OCI-LY7 (cell line): Measurements from ENCODE around the gene SNCA. TPM values are rescaled to one million over a fixed set of nuclear protein-coding genes. Genes with fewer than 3 reads are reported as not detected.

Experiments
- BruUV-seq: library from RNA; stranded (reverse); fragments of 400-500 nt; replicated peaks from 2 replicates; lab custom pipeline; 2021; lab: Mats Ljungman, UMichigan
- CTCF ChIA-PET: fragments of 300-600 bp; sonication (Branson Sonifier 250); formaldehyde crosslinking; loops from one replicate; lab custom pipeline; 2022; ENCODE audit warnings: antibody characterized with exemption; ENCODE audit not compliant: unreplicated experiment; lab: Charles Lee
- POLR2A ChIA-PET: fragments of 300-600 bp; sonication (Branson Sonifier 250); formaldehyde crosslinking; loops from one replicate; lab custom pipeline; 2022; ENCODE audit warnings: antibody characterized with exemption; lab: Charles Lee
- DNase-seq: peaks from one replicate; pipeline ENCODE4 v3.0.0-alpha.2; 2015; ENCODE audit warnings: low spot score
- H2AFZ ChIP-seq: fragments of 200-600 bp; sonication (generic), shearing (Covaris generic); 2 replicates; pipeline ENCODE4 v1.6.1; 2014; ENCODE audit warnings: mild to moderate bottlenecking, antibody characterized with exemption, low read length, moderate library complexity
- H3K27ac ChIP-seq: fragments of 200-600 bp; sonication (generic); 2 replicates; pipeline ENCODE4 v1.5.1; 2014; ENCODE audit warnings: mixed run types, low read depth, mild to moderate bottlenecking, moderate library complexity, low read length, inconsistent platforms; ENCODE audit not compliant: poor library complexity, severe bottlenecking
- H3K36me3 ChIP-seq: fragments of 200-600 bp; sonication (generic); 2 replicates; pipeline ENCODE4 v1.6.1; 2014; ENCODE audit warnings: mild to moderate bottlenecking, antibody characterized with exemption, low read length, moderate library complexity, mixed read lengths; ENCODE audit not compliant: insufficient read depth
- H3K4me1 ChIP-seq: fragments of 200-600 bp; sonication (generic); 2 replicates; pipeline ENCODE4 v1.5.1; 2014; ENCODE audit warnings: mild to moderate bottlenecking, low read length; ENCODE audit not compliant: insufficient read depth, poor library complexity, severe bottlenecking
- H3K4me2 ChIP-seq: fragments of 200-600 bp; sonication (generic); 2 replicates; pipeline ENCODE4 v1.6.1; 2014; ENCODE audit warnings: mild to moderate bottlenecking, low read length
- H3K4me3 ChIP-seq: fragments of 200-600 bp; sonication (generic); 2 replicates; pipeline ENCODE4 v1.5.1; 2014; ENCODE audit warnings: mild to moderate bottlenecking, low read depth, low read length; ENCODE audit not compliant: poor library complexity, severe bottlenecking
- H3K79me2 ChIP-seq: fragments of 200-600 bp; sonication (generic); 2 replicates; pipeline ENCODE4 v1.6.1; 2016; ENCODE audit warnings: low read depth, mild to moderate bottlenecking, low read length, moderate library complexity, mixed read lengths; ENCODE audit not compliant: insufficient read depth
- H3K9me2 ChIP-seq: fragments of 200-600 bp; sonication (generic); 2 replicates; pipeline ENCODE4 v1.6.1; 2016; ENCODE audit warnings: mild to moderate bottlenecking, low read length, mixed read lengths; ENCODE audit not compliant: insufficient read depth
- H3K9me3 ChIP-seq: fragments of 200-600 bp; sonication (generic); 2 replicates; pipeline ENCODE4 v1.6.1; 2014; ENCODE audit warnings: mild to moderate bottlenecking, mixed run types, low read length, mixed read lengths
- H4K20me1 ChIP-seq: fragments of 200-600 bp; sonication (generic); 2 replicates; pipeline ENCODE4 v1.6.1; 2014; ENCODE audit warnings: mild to moderate bottlenecking, antibody characterized with exemption, low read length, moderate library complexity, mixed read lengths; ENCODE audit not compliant: insufficient read depth
- CTCF ChIP-seq: fragments of 200-600 bp; sonication (generic); conservative IDR thresholded peaks from 2 replicates; pipeline ENCODE4 v1.5.1; 2014; ENCODE audit warnings: mild to moderate bottlenecking, antibody characterized with exemption, low read length, moderate library complexity, mixed read lengths
- EZH2phosphoT487 ChIP-seq: fragments of 200-600 bp; sonication (generic); IDR thresholded peaks from 2 replicates; pipeline ENCODE4 v1.6.1; 2018; ENCODE audit warnings: low read depth, borderline replicate concordance, mild to moderate bottlenecking, mixed run types, antibody characterized with exemption, low read length, moderate library complexity, mixed read lengths
- intact Hi-C: fragments of 100-400 bp; cut with micrococcal nuclease; formaldehyde crosslinking; loops from one replicate; pipeline ENCODE4 v1.10.0; 2022; ENCODE audit not compliant: unreplicated experiment
- total RNA-seq, 2 experiments: library from RNA; depleted of rRNA in 1 of 2; stranded (reverse); fragments of >200 nt in 1 of 2; shearing (Covaris generic) in 1 of 2; gene quantifications; 2 replicates each; pipeline ENCODE4 v1.2.3, GENCODE V29; 2014 to 2022

Gene SNCA
- total RNA-seq, 2 experiments from 2014 or later, result not detected

DNA sequence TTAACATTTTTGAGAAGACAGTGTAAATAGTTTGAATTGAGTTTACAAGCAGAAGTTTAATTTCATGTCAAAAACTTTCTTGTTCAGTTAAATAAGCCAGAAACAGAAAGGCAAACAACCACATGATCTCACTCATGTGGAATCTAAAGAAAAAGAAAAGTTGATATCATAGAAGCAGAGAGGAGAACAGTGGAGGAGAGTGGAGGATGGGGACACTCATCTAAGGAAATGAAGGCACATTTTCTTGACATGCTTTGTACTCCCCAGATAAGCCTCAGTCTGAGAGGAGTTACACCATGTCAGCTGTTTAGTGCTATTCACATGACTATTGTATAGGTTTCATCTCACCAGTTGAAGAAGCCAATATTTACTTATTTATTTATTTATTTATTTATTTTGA, 13.5 kb downstream of the SNCA start:
- POLR2A ChIA-PET, result no interaction called here
- Histone ChIP-seq H3K4me2 (no peak overlapping the region), H3K79me2 (no peaks in the 10 kb centered on the region), H2AFZ (no peak overlapping the region), H3K27ac (no peak overlapping the region), H3K4me1 (no peaks in the 10 kb centered on the region), H3K9me2 (no peaks in the 10 kb centered on the region), H3K36me3 (no peaks in the 10 kb centered on the region), H3K9me3 (no peaks in the 10 kb centered on the region), H4K20me1 (no peaks in the 10 kb centered on the region), H3K4me3 (no peak overlapping the region)
- DNase-seq, result no peak
- intact Hi-C loops, result no loop called here
- no peak for TF ChIP-seq EZH2phosphoT487
- no peak for TF ChIP-seq CTCF
- CTCF ChIA-PET, result no interaction called here
- no TSS peak for BruUV-seq

DNA sequence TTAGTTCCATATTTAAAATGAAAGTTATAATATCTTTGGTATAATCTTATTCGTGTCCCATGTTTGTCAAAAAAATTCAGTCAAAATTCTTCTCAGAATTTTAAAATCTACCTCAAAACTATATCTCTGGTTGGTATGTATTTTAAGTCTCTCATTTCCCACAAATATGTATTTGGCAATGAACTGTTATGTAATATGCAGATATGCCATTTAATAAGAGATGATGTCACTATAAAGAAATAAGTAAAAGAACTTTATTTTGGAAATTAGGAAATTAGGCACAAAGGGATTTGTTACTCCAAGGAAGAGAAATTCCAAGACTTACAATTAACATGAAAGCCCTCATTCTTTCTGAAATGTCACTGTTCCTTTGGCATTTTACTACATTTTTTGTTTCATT, 15.3 kb downstream of the SNCA start:
- DNase-seq, result no peak
- Histone ChIP-seq H3K79me2 (no peaks in the 10 kb centered on the region), H3K4me1 (no peaks in the 10 kb centered on the region), H3K9me3 (no peaks in the 10 kb centered on the region), H3K36me3 (no peaks in the 10 kb centered on the region), H3K4me3 (no peak overlapping the region), H3K9me2 (no peaks in the 10 kb centered on the region), H3K4me2 (no peak overlapping the region), H4K20me1 (no peaks in the 10 kb centered on the region), H3K27ac (no peak overlapping the region), H2AFZ (no peak overlapping the region)
- TF ChIP-seq CTCF (no peak), EZH2phosphoT487 (no peak)
- no TSS peak for BruUV-seq
- intact Hi-C loops, result no loop called here
- POLR2A ChIA-PET, result no interaction called here
- CTCF ChIA-PET, result no interaction called here

DNA sequence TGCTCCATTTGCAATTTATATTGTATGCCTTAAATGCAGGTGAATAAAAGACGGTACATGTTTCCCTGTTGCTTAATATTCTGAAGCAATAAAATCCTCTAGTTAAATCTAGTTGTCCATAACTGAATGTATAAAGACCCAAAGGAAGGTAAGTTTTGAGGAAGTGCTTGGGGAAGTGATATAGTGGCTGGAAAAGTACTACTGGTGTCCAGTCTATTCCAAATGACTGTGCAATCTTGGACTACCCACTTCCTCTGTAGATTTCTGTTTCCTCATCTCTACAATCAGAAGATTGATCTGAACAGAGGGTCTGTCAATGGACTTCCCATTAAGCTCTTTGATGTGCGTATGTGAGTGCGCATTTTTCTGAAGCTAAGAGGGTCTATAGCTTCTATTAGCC, 17.0 kb downstream of the SNCA start:
- no peak overlapping the region for H2AFZ ChIP-seq
- no peaks in the 10 kb centered on the region for H4K20me1 ChIP-seq
- no peaks in the 10 kb centered on the region for H3K36me3 ChIP-seq
- H3K9me2 ChIP-seq, result no peaks in the 10 kb centered on the region
- H3K4me2 ChIP-seq, result no peak overlapping the region
- ChIA-PET CTCF (no interaction called here), POLR2A (no interaction called here)
- intact Hi-C loops, result no loop called here
- H3K4me3 ChIP-seq, result no peak overlapping the region
- H3K27ac ChIP-seq, result no peak overlapping the region
- no peaks in the 10 kb centered on the region for H3K79me2 ChIP-seq
- BruUV-seq, result no TSS peak
- no peaks in the 10 kb centered on the region for H3K9me3 ChIP-seq
- DNase-seq, result no peak
- TF ChIP-seq EZH2phosphoT487, result no peak
- no peak for TF ChIP-seq CTCF
- no peaks in the 10 kb centered on the region for H3K4me1 ChIP-seq
